ENCODE data around the gene ABR. TPM values are rescaled to one million over a fixed set of nuclear protein-coding genes. Genes with fewer than 3 reads are reported as not detected.
"Not testable (repeated sequence)": the region's sequence is repeated elsewhere in the genome, so short reads cannot be mapped to it uniquely, and the experiment has no call there.

ABR gene
- total RNA-seq, 2 experiments from 2014 or later, result 143 to 156 TPM

GRCh38 chr17:1068356-1068755 lies 111.4 kb downstream of the ABR start:
- ATAC-seq, result no peak
- H3K4me3 Mint-ChIP-seq, result no peak overlapping the region
- DNase-seq, result no peak
- ChIA-PET POLR2A (no interaction called here), CTCF (no interaction called here)
- no peaks in the 10 kb centered on the region for H3K27me3 Mint-ChIP-seq (ENCODE audit: low read depth)
- H3K9me3 Mint-ChIP-seq (ENCODE audit: insufficient read depth), result peaks cover 10% of the 10 kb centered on the region
- no peak overlapping the region for H3K27ac Mint-ChIP-seq
- no peaks in the 10 kb centered on the region for H3K4me1 Mint-ChIP-seq (ENCODE audit: low read depth)
- peaks cover 48% of the 10 kb centered on the region for H3K36me3 Mint-ChIP-seq (ENCODE audit: low read depth)

DNA sequence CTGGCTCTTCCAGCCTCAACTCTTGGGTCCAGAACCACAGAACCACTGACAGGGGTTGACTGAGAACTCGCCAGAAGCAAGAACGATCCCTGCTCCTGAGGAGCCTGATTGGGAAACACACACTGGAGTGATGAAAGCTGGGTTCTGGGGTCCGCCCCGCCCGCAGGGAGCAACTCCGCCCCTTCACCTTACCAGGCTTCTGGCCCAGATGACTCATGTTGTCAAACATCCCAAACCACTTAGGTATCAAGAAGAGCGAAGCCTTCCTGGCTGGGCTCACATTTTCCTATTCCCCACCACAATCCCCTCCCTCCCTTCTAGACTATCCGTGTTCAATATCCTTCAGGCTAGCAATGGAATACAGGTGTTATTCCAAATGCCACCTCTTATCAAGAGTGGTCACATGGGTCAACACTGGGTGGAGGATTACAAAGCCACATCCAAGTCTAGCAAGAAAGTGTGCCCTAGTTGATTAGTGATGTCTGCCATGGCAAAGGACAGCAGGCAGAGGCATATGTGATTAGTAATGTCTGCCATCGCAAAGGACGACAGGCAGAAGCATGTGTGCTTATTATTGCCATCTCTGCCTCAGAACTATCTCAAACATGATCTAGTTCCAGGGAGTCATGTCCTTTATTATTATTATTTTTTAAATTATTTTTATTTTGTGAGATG lies 112.4 kb downstream of the ABR start:
- CTCF ChIA-PET, result interaction anchor here (1.2 kb wide), 1 partner anchor 87 kb away, joined by 3 read pairs; no protein-coding TSS in a partner anchor

GRCh38 chr17:1065416-1065815 lies 114.4 kb downstream of the ABR start:
- H3K4me3 Mint-ChIP-seq; POLR2A ChIA-PET; ATAC-seq; CTCF ChIA-PET; DNase-seq; H3K27ac Mint-ChIP-seq; H3K27me3 Mint-ChIP-seq (ENCODE audit: low read depth); H3K9me3 Mint-ChIP-seq (ENCODE audit: insufficient read depth); H3K4me1 Mint-ChIP-seq (ENCODE audit: low read depth): not testable (repeated sequence)
- H3K36me3 Mint-ChIP-seq (ENCODE audit: low read depth), result peaks cover 54% of the 10 kb centered on the region

More for the DNA sequence above, 112.4 kb downstream of the ABR start:
- Mint-ChIP-seq H3K4me3 (no peak overlapping the region), H3K27me3 (ENCODE audit: low read depth) (no peaks in the 10 kb centered on the region), H3K4me1 (ENCODE audit: low read depth) (no peaks in the 10 kb centered on the region), H3K9me3 (ENCODE audit: insufficient read depth) (peaks cover 10% of the 10 kb centered on the region), H3K27ac (no peak overlapping the region), H3K36me3 (ENCODE audit: low read depth) (peaks cover 52% of the 10 kb centered on the region)
- no peak for ATAC-seq
- DNase-seq, result no peak
- POLR2A ChIA-PET, result interaction anchor here (0.8 kb wide), 1 partner anchor 9 kb away, joined by 4 read pairs; no protein-coding TSS in a partner anchor

DNA sequence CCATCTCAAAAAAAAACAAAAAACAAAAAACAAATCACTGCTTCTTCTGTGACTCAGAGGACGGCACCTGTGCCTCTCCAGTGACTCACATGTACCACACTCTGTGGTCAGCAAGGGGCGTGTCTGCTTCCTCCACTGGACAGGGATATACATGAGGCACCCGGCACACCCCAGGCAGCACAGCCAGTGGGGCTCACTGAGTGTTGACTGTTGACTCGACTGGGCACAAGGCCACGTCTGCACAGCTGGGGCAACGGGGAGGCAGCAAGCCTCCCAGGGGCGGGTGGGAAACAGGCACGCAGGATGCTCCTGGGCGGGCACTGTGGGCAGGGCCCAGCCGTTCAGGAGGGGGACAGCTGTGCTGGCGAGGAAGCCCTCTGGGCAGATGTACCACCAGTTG lies 118.8 kb downstream of the ABR start:
- peak; percentile 34 for DNase-seq
- ChIA-PET POLR2A (no interaction called here), CTCF (no interaction called here)
- Mint-ChIP-seq H3K4me1 (ENCODE audit: low read depth) (peaks cover 7% of the 10 kb centered on the region), H3K27me3 (ENCODE audit: low read depth) (no peaks in the 10 kb centered on the region), H3K4me3 (no peak overlapping the region), H3K9me3 (ENCODE audit: insufficient read depth) (peaks cover under 1% of the 10 kb centered on the region), H3K27ac (no peak overlapping the region), H3K36me3 (ENCODE audit: low read depth) (peaks cover 51% of the 10 kb centered on the region)
- peak; percentile 28 for ATAC-seq

DNA sequence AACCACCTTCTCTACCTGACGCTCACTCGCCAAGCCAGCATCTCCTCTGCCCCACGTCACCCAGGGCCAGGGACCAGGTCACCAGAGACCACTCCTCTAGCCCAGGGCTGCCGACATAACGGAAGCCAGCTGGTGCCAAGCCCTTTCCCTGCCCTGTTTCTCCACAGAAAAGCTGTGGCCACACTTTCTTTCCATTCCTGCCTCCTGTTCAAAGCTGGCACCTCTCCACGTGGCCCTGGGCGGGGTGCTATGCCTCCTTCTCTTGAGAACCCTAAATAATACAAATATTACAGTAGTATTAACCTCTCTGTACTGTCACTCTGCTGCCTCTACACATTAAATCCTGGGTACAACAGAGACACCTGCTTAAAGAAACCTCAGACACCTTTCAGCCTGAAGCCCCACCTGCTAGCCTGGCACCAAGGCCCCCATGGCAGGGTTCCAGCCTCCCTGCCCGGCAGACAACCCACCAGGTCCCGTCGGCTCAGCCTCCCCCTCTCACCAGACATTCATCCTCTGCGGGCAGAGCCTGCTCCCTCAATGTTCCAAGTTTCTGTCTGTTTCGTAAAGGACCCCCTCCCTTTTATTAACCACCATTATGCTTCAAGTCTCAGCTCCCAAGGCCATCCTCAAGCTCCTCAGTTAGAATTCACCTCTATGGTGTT lies 120.5 kb downstream of the ABR start:
- no peaks in the 10 kb centered on the region for H3K27me3 Mint-ChIP-seq (ENCODE audit: low read depth)
- H3K36me3 Mint-ChIP-seq (ENCODE audit: low read depth), result peaks cover 47% of the 10 kb centered on the region
- H3K27ac Mint-ChIP-seq, result no peak overlapping the region
- H3K4me3 Mint-ChIP-seq, result no peak overlapping the region
- H3K4me1 Mint-ChIP-seq (ENCODE audit: low read depth), result peaks cover 7% of the 10 kb centered on the region
- DNase-seq, result no peak
- H3K9me3 Mint-ChIP-seq (ENCODE audit: insufficient read depth), result no peaks in the 10 kb centered on the region
- ATAC-seq, result no peak
- POLR2A ChIA-PET, result interaction anchor here (0.8 kb wide), 1 partner anchor 8 kb away, joined by 4 read pairs; no protein-coding TSS in a partner anchor
- CTCF ChIA-PET, result interaction anchor here (1.8 to 1.9 kb wide), 4 partner anchors 38 to 273 kb away, joined by 5 to 11 read pairs (median 9); no protein-coding TSS in a partner anchor

GRCh38 chr17:1058423-1059130 lies 121.2 kb downstream of the ABR start:
- Mint-ChIP-seq H3K27ac (no peak overlapping the region), H3K4me1 (ENCODE audit: low read depth) (peaks cover 7% of the 10 kb centered on the region), H3K4me3 (no peak overlapping the region), H3K36me3 (ENCODE audit: low read depth) (peaks cover 53% of the 10 kb centered on the region), H3K27me3 (ENCODE audit: low read depth) (no peaks in the 10 kb centered on the region), H3K9me3 (ENCODE audit: insufficient read depth) (no peaks in the 10 kb centered on the region)
- DNase-seq, result peak; percentile 76
- ChIA-PET POLR2A (interaction anchor here (0.8 kb wide), 1 partner anchor 8 kb away, joined by 4 read pairs; no protein-coding TSS in a partner anchor), CTCF (interaction anchor here (0.6 to 1.9 kb wide), 14 partner anchors 9 to 274 kb away, joined by 3 to 11 read pairs (median 5); partner anchors contain the start of gene TIMM22)
- ATAC-seq, result no peak

DNA sequence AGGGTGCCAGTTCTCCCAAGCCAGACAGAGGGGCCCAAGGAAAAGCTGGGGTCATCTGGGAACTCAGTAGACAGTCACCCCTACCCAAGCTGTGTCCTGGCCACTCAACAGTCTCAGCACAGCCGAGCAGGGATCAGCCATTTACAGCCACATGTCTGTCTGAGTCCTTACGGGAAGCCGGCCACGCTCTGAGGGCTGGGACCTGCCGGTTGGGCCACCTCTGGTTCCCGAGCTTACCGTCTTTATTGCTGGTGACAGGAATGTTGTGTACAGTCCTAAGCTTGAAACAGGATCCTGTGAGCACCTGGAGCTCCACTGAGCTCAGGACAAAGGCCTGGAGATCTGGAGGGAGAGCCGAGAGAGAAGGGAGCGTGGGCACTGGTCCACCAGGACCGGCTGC lies 123.0 kb downstream of the ABR start:
- peak overlapping the region; percentile 32 for H3K27ac Mint-ChIP-seq
- H3K36me3 Mint-ChIP-seq (ENCODE audit: low read depth), result peaks cover 46% of the 10 kb centered on the region
- no peaks in the 10 kb centered on the region for H3K27me3 Mint-ChIP-seq (ENCODE audit: low read depth)
- DNase-seq (no peak), ATAC-seq (no peak)
- POLR2A ChIA-PET, result no interaction called here
- H3K9me3 Mint-ChIP-seq (ENCODE audit: insufficient read depth), result no peaks in the 10 kb centered on the region
- H3K4me3 Mint-ChIP-seq, result no peak overlapping the region
- peaks cover 6% of the 10 kb centered on the region for H3K4me1 Mint-ChIP-seq (ENCODE audit: low read depth)
- CTCF ChIA-PET, result interaction anchor here (0.7 to 2.1 kb wide), 23 partner anchors 9 to 492 kb away, joined by 3 to 14 read pairs (median 5); partner anchors contain the start of gene TIMM22

DNA sequence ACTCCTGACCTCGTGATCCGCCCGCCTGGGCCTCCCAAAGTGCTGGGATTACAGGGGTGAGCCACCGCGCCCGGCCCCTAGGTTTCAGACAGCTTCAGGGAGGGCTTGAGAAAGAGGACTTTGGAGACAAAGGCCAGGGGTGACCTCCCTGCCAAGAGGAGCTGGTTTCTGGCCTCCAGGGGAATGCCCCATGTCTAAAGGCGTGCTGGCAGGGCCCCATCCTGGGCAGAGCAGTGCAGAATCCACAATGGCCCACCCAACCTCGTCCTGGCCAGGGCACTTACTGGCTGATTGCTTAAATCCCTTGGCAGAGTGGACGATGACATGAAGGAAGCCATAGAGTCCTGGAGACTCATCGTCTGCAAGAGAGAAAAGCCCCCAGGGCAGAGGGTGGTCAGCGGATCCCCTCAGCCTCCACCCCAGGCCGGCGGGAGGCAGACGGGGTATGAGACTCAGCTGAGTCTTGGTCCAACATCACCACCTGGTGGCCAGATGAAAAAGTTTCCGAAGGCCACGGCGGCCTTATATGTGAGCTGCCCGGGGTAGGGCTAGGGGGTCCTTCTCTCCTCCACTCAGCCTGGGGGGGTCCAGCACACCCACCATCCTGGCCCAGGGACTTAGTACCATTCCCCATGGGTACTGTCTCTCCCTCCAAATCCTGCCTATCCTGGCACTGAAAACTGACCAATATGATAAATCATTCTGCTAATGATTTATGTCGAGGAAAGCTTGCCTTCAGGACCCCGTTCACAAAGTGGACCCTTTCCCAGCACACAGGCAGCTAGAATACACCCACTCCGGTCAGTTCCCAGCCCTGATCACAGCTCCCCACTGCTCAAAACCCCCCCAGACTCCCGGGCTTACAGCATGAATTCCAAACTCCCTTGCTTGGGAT lies 123.8 kb downstream of the ABR start:
- Mint-ChIP-seq H3K27me3 (ENCODE audit: low read depth) (no peaks in the 10 kb centered on the region), H3K4me3 (no peak overlapping the region), H3K27ac (peak overlapping the region; percentile 32), H3K9me3 (ENCODE audit: insufficient read depth) (no peaks in the 10 kb centered on the region), H3K36me3 (ENCODE audit: low read depth) (peaks cover 41% of the 10 kb centered on the region), H3K4me1 (ENCODE audit: low read depth) (peaks cover 4% of the 10 kb centered on the region)
- ChIA-PET POLR2A (no interaction called here), CTCF (interaction anchor here (0.6 to 2.1 kb wide), 25 partner anchors 9 to 491 kb away, joined by 3 to 14 read pairs (median 4); partner anchors contain the start of gene TIMM22)
- ATAC-seq (peak; percentile 71), DNase-seq (peak; percentile 62)

- DNase-seq (no peak), ATAC-seq (no peak)
- H3K4me3 Mint-ChIP-seq, result no peak overlapping the region
- H3K27ac Mint-ChIP-seq, result no peak overlapping the region
- no peaks in the 10 kb centered on the region for H3K27me3 Mint-ChIP-seq (ENCODE audit: low read depth)
- peaks cover 41% of the 10 kb centered on the region for H3K36me3 Mint-ChIP-seq (ENCODE audit: low read depth)
- H3K4me1 Mint-ChIP-seq (ENCODE audit: low read depth), result peaks cover 4% of the 10 kb centered on the region
- CTCF ChIA-PET, result interaction anchor here (0.6 to 2.1 kb wide), 10 partner anchors 12 to 490 kb away, joined by 3 to 14 read pairs (median 4); partner anchors contain the start of gene TIMM22
- no peaks in the 10 kb centered on the region for H3K9me3 Mint-ChIP-seq (ENCODE audit: insufficient read depth)
- POLR2A ChIA-PET, result no interaction called here
Measured at GRCh38 chr17:1055231-1055630, 124.5 kb downstream of the ABR start.

DNA sequence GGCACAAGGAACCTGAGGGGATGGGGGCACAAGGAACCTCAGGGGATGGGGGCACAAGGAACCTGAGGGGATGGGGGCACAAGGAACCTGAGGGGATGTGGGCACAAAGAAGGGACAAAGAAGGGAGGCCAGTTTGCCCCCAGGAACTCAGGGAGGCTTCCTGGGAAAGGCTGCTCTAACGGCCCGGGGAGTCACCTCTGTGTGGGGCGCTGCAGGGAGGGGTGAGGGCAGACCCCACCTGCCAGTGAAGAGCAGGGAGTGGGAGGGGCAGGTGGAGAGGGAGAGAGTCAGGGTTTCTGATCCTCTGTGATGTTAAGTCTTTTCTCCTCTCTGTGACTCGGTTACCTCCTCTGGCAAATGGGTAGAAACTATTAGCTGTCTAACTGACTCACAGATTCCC lies 125.1 kb downstream of the ABR start:
- POLR2A ChIA-PET, result no interaction called here
- DNase-seq, result no peak
- CTCF ChIA-PET, result interaction anchor here (2.0 kb wide), 1 partner anchor 32 kb away, joined by 5 read pairs; no protein-coding TSS in a partner anchor
- H3K27me3 Mint-ChIP-seq (ENCODE audit: low read depth), result no peaks in the 10 kb centered on the region
- no peaks in the 10 kb centered on the region for H3K9me3 Mint-ChIP-seq (ENCODE audit: insufficient read depth)
- H3K4me3 Mint-ChIP-seq, result no peak overlapping the region
- H3K36me3 Mint-ChIP-seq (ENCODE audit: low read depth), result peaks cover 41% of the 10 kb centered on the region
- ATAC-seq, result no peak
- no peak overlapping the region for H3K27ac Mint-ChIP-seq
- H3K4me1 Mint-ChIP-seq (ENCODE audit: low read depth), result peaks cover 4% of the 10 kb centered on the region
